HG03280 (cell line): ENCODE results near the gene SLC26A5.
"Not testable (repeated sequence)": the region's sequence is repeated elsewhere in the genome, so short reads cannot be mapped to it uniquely, and the experiment has no call there.

Experiments
- ATAC-seq: cut with Tn5 transposase; IDR thresholded peaks from one replicate; pipeline ENCODE4 v1.9.1; 2021; ENCODE audit warnings: mild to moderate bottlenecking, moderate library complexity; ENCODE audit not compliant: unreplicated experiment

Gene SLC26A5

GRCh38 chr7:103405789-103406613 is 40.0 kb downstream of the SLC26A5 start:
- not testable (repeated sequence) for ATAC-seq

DNA sequence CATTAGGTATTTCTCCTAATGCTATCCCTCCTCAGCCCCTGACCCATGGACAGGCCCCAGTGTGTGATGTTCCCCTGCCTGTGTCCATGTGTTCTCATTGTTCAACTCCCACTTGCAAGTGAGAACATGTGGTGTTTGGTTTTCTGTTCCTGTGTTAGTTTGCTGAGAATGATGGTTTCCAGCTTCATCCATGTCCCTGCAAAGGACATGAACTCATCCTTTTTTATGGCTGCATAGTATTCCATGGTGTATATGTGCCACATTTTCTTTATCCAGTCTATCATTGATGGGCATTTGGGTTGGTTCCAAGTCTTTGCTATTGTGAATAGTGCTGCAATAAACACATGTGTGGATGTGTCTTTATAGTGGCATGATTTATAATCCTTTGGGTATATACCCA is 46.3 kb downstream of the SLC26A5 start:
- ATAC-seq: not testable (repeated sequence)

- ATAC-seq: no peak
Measured at GRCh38 chr7:103398483-103399127, 47.4 kb downstream of the SLC26A5 start.

GRCh38 chr7:103396471-103396870 is 49.5 kb downstream of the SLC26A5 start:
- ATAC-seq: no peak

- no peak for ATAC-seq
Measured at GRCh38 chr7:103395071-103395470, 50.9 kb downstream of the SLC26A5 start.

- ATAC-seq: no peak
Measured at GRCh38 chr7:103394566-103394965, 51.4 kb downstream of the SLC26A5 start.

GRCh38 chr7:103391976-103392375 is 54.0 kb downstream of the SLC26A5 start:
- ATAC-seq: no peak

GRCh38 chr7:103391150-103391549 is 54.9 kb downstream of the SLC26A5 start:
- no peak for ATAC-seq

DNA sequence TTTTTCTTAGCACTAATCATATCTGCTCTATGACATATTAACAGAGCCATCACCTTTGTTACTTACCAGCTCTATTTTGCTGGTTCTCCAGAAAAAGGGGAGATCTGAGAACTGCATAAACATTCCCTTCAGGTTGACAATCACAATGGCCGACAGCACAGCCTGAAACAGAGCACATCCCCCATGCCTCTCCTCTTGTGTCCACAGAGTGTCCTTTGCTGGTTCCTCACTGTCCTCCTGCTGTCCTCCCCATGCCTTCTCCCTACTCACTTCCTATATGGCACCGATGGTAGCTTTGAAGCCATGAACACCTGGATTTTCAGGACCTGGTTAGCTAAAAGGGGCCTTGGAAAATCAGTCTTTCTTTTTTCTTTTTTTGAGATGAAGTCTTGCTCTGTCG is 56.7 kb downstream of the SLC26A5 start:
- no peak for ATAC-seq

DNA sequence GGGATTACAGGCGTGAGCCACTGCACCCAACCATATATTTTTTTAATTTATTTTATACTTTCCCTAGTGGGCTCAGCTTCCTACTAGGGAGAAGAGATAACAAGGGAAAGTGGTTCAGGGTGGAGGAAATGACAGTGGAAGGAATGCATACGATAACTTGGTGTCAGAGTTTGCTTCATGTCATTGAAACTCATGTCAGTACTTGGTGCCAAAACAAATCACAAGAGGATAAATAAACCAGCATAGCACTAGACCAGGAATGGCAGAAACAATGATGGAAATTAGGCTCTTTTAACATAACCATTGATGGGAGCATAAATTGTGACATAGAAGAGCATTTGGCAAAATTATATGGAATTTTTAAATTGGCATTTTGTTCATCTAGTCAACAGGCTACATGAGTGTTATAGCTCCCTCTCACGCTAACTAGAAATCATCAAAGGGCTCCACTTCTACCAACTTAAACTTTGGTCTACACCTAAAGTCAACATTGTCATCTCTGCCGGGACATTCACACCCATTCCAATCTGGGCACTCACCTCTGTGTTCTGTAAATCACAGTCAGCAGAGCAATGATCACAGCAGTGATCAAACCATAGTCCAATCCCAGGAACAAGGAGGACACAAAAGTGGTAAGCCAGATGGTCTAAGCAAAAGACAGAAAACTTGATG is 57.4 kb downstream of the SLC26A5 start:
- ATAC-seq: no peak

DNA sequence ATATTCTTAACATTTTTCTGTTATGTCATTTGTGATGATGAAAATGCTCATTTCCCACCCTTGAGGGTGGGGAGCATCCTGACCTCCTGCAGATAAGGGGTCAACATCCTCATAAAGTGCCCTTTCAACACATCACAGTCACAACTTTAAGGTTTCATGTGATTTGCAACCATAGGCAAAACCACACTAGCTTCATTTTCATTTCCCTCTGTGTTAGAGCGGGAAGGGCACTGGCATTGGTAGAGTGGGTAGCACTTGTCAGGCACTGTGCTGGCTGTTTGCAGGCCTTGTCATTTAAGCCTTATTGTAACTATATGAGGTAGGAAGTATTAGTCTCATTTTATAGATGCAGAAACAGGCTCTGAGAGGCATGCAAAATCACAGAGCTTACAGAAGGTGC is 58.8 kb downstream of the SLC26A5 start:
- ATAC-seq: no peak

DNA sequence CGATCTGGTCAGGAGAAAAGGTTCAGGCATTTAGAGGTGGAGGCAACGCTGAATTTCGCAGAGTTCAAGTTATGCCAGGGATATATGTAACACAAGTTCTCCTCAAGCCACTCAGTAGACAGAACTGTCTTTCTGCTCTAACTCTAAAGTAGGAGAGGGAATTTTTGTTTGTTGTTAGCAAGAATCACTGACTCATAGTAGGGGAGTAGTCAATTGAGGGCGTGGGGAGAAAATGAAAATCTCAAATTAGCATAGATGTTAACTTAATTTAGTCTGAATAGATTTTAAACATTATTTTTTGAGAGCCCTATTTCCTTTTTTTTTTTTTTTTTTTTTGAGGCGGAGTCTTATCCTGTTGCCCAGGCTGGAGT is 64.0 kb downstream of the SLC26A5 start:
- ATAC-seq: no peak

DNA sequence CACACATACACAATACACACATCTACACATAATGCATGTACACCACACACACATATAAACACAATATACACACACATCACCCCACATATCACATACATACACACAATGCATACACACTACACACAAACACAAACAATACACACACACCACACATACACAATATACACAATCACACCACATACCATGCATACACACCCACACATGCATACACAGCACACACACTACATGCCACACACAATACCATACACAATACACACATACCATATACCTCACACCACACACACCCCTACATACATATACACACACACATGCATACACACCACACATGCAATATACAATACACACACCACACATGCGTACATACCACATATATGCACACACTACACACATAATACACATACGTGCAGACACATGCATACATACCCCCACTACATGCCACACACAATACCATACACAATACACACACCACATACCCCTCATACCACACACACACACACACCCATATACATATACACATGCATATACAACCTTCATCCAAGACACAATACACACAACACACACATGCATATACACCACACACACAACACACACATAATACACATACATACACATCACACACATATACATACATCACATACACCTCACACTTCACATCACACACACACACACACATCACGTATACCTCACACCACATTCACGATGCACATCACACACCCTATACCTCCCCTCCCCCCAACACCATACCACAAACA is 64.6 kb downstream of the SLC26A5 start:
- ATAC-seq: no peak

DNA sequence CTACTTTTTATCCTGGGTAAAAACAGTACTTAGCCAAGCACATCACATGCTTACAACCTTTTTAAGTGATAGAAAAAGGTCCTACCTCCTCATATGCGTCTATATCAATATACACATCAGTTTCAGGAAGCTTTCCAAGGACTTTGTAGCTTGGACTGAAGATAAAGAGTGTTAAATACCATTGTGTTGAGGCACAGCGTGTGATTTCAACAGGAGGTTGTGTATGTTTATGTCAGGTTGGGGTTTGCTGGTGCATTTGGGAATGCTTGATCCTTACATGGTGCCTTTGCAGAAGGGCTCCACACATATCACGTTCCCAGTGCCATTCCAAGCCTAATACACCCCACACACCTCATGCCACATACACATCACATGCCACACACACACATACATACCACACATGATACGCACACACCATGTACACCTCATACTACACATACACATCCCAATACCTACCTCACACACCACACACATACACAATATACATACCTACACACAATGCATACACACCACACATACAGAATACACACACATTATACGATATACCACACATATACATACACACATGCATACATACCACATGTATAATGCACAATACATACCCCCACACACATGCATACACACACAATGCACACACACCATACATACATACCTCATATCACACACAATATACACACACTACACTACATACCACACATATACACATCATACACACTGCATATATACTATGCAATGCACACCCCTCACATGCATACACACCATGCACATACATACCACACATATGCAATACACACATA is 65.4 kb downstream of the SLC26A5 start:
- ATAC-seq: no peak

- ATAC-seq: no peak
Measured at GRCh38 chr7:103379270-103379975, 66.6 kb downstream of the SLC26A5 start.

- no peak for ATAC-seq
Measured at GRCh38 chr7:103373866-103374643, 72.0 kb downstream of the SLC26A5 start.

DNA sequence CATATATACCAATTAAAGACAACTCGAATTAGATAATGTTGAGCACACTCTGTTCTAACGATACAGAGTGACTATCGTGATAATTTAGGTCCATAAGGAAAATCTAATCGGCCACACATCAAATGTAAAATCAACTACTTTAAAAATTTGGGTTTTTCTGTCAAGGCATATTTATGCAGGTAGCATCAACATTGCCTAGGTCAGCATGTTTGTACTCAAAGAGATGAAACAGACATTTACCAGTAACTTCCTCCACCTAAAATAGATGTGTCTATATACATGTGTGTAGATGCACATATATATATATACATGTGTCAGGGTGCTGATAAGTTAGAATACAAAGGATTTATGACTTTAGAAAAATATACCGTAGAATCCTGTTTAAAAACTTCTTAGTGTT is 76.6 kb downstream of the SLC26A5 start:
- no peak for ATAC-seq

GRCh38 chr7:103349805-103350204 is 96.2 kb downstream of the SLC26A5 start:
- no peak for ATAC-seq

DNA sequence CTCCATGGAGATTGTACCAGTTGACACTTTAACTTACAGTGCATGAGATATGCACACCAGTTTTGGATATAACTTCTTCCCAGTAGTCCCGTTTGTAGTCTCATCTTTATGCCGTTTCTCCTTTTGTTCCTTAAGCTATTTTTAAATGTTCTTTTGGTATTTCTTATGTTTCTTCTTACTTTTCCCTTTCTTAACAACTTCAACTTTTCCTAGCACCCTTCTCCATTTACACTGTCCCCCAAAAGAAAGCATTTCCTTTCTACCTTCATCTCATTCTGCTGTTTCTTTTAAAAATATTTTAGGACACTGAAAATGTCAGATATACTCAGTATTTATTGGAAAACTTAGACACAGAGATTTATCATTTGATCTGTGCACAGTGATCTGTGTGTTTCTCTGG is 97.0 kb downstream of the SLC26A5 start:
- ATAC-seq: no peak
